Inferior parietal cortex (tissue), 1 donor: ENCODE measurements around the gene ALKBH5.
"Not testable (repeated sequence)": the region's sequence is repeated elsewhere in the genome, so short reads cannot be mapped to it uniquely, and the experiment has no call there.

Experiments
- DNase-seq: peaks from one replicate; pipeline ENCODE4 v3.0.0-alpha.2; 2016; ENCODE audit errors: extremely low spot score

The ALKBH5 gene

DNA sequence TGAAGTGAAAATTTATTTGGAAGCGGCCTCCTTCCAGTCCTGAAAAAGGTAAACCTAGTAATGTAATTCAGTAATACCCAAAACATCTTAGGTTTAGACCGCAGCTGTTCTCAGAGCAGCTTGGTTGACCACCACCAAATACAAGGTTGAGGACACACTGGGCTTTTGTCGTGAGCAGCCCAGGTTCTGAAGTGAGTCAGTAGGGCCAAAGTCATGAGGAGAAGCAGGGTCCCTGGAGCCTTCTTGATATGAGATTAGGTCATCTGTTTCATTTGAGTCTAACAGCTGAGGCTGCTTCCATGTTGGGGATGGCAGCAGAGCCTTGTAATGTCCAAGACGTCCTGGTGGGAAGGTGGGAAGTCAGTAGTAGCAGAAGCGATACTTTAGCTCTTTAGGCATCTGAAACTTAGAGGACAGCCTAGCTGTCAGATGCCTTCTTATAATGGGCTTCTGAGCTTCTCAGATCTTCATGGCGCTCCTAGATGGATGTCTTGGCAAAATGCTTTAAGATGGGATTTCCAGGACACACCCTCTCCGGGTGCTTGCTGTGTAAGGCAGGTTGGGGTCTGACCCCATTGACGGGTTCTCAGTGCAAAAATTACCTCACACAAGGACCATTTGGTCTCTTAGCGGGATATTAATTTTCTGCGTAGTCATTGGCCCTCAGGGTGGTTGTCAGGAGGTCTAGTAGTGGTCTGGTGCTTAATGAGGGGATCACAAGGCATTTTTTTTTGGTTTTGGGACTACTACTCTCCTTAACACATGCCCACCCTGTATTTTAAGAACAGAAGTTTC is 2.4 kb downstream of the ALKBH5 start:
- DNase-seq = no peak

DNA sequence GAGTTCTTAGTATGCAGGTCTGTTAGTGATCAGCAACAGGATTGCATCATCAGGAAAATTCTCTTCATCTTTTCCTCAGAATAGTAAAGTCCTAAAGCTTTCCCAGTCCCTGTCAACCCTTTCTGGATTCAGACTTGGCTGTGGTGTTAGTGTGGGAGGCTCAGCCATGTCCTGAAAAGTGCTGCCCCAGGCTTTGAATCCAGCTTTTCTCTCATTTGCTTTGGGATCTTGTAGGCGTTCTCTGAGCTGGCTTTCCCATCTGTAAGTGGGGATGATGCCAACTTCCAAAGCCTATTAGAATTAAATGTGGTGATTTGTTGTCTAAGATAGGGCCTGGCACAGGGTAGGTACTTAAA is 3.0 kb downstream of the ALKBH5 start:
- peak; percentile 58 for DNase-seq

DNA sequence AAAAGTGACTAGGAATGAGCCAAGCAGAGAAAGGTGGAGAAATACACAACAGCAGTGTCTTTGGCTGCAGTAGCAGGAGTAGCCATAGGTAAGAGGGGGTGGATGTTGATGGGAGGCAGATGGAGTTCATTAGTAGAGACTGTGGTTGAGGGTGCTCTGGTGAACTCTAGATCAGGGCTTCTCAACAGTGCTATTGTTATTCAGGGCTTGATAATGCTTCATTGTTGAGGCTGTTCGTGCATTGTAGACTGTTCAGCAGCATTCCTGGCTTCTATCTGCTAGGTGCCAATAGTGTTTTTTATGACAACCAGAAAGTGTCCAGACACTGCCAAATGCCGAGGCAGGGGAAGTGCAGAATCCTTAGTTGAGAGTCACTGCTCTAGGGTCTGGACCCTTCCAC is 3.6 kb downstream of the ALKBH5 start:
- peak; percentile 59 for DNase-seq

- no peak for DNase-seq
Observed at GRCh38 chr17:18187821-18188761, 4.5 kb downstream of the ALKBH5 start.

DNA sequence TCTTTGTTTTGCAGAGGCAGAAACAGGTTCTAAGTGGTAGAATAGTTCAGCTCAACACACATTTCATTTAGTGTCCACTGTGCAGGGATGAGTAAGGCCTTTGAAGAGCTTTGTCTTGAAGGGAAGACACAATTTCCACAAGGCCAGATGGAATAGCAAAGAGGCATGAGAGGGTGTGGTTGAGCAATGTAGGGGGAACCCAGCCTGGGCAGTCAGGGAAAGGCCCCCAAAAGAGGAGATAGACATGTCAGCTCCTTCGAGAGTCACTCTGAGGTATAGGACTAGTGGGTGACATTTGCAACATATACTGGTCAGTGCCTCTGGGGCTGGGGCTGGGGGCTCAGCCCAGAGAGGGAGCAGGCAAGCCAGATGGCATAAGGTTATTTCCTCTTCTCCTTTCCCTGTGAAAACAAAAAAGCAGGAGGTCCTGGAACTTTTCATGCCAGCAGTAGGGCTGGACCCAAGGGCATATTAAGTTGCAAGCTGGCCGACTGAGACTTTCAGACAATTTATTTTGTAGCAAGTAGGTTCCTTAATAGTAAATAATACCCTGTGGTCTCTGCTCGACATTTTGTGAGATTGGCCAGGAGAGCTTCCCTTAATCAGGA is 7.1 kb downstream of the ALKBH5 start:
- DNase-seq = no peak

GRCh38 chr17:18191236-18191667 is 7.6 kb downstream of the ALKBH5 start:
- DNase-seq = no peak

GRCh38 chr17:18191967-18192366 is 8.3 kb downstream of the ALKBH5 start:
- DNase-seq = no peak

GRCh38 chr17:18194394-18194793 is 10.8 kb downstream of the ALKBH5 start:
- no peak for DNase-seq

DNA sequence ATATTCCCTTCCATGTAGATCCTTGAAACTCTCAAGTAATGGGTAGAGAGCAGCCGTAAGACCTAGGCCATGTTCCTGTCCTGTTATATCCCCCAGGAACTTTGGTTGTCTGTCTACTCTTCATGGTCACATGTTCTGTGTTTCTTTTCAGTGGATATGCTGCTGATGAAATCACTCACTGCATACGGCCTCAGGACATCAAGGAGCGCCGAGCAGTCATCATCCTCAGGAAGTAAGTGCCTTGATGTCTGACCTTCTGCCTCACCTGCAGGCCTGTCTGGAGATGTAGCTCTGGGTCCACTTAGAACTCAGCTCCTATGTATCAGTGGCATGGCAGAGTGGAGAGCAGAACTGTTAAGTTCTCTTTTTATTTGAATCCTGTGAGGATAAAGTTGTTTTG is 11.2 kb downstream of the ALKBH5 start:
- no peak for DNase-seq

DNA sequence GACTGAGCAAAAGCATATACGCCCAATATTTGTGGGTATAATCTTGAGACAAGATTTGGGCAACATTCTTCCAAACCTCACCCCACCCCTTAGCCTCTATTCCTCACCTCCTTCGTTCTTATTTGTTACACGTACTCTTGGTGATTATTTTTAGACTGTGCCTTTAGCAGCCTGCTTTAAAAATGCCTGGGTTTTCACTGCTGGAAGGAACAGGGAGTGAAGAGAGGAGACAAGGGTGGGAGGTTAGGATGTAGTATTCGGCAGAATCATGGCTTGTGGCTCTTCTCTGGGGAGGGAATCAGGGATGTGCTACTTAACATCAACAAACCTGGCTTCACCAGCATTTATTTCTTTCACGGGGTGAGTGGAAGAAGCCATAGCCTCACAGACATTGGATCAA is 11.6 kb downstream of the ALKBH5 start:
- DNase-seq = no peak

- no peak for DNase-seq
Observed at GRCh38 chr17:18197535-18198194, 14.0 kb downstream of the ALKBH5 start.

GRCh38 chr17:18198530-18198929 is 14.9 kb downstream of the ALKBH5 start:
- DNase-seq = no peak

DNA sequence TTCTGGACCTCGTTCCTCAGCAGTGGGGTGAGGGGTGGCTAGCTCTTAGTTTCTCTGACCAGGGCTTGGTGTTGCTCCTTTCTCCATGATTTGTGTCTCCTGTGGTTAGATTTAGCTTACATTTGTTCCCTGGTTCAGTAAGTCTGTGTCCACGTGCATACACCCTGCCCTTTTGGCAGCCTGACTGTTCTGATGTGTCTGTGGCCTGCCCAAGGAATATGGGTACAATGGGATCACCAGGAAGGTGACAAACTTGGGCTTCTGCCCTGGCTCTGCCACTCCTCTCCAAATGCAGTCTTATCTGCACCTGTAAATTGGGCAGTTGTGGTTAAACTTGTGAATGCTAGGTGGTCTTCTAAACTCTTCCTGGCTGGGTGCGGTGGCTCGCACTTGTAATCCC is 17.5 kb downstream of the ALKBH5 start:
- no peak for DNase-seq

GRCh38 chr17:18203308-18203707 is 19.7 kb downstream of the ALKBH5 start:
- DNase-seq = no peak

GRCh38 chr17:18205861-18206260 is 22.2 kb downstream of the ALKBH5 start:
- no peak for DNase-seq

DNA sequence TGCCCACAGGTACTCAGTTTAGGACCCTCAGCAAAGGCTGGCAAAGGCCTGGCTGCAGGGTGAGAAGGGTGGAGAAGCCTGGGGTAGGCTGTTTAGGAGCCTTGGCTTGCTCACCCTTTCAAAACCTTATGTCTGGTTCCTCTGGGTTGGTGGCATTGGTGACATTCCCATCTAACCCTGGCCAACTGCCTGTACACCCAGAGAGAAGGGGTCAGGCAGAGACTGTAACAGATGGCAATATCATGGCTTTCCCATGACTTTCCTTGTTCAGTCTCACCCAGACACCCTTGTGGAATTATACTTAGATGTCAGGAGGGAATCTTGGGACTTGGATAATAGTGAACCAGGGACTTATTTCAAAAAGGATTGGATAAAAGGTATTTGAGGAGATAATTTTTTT is 23.3 kb downstream of the ALKBH5 start:
- DNase-seq = no peak

DNA sequence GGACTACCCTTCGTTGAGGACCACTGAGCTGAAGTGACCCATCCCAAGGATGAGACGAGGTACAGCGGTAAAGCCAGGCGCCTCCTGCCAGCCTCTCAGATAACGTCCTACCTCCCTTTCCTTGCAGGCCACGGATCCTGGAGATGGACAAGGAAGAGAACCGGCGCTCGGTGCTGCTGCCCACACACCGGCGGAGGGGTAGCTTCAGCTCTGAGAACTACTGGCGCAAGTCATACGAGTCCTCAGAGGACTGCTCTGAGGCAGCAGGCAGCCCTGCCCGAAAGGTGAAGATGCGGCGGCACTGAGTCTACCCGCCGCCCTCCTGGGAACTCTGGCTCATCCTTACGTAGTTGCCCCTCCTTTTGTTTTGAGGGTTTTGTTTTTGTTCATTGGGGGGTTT is 24.5 kb downstream of the ALKBH5 start:
- no peak for DNase-seq

GRCh38 chr17:18213666-18214270 is 30.1 kb downstream of the ALKBH5 start:
- no peak for DNase-seq

- DNase-seq = not testable (repeated sequence)
Observed at GRCh38 chr17:18216906-18217305, 33.3 kb downstream of the ALKBH5 start.

DNA sequence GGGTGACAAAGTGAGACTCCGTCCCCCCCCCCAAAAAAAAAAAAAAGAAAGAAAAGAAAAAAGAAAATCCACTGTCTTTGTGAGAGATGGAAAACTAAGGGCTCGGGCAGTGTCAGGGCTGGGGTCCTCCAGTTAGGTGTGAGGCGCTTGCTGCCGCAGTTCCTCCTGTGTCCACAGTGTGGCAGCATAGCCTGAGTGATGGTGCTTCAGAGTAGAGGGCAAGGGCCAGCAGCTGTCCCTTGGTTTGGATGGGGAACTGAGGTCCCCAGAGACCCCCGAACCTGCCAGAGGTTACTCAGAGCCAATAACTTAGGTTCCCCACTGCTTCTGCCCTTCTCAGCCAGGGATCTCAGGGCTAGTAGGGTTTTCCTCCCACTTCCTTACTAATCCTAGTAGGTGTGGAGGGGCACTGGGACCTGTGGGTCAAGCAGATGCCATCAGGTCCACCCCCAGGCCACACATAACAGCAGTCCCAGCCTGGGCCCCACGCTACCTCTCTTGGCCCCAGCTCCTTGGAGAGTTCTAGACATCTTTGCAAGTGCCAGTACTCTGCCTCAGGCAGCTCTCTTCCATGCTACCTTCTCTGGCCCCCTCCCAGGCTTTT is 33.9 kb downstream of the ALKBH5 start:
- peak; percentile 81 for DNase-seq
